Endothelial cell of umbilical vein (primary cell): ENCODE measurements around the gene SIPA1L3. TPM values are rescaled to one million over a fixed set of nuclear protein-coding genes. Genes with fewer than 3 reads are reported as not detected.

Experiments used
- BruUV-seq: library from RNA; stranded (reverse); fragments of 400-500 nt; replicated peaks from 2 replicates; lab custom pipeline; 2021; lab: Mats Ljungman, UMichigan
- CTCF ChIA-PET: fragments of 300-600, 350-600 bp; sonication (Branson Sonifier 250); formaldehyde crosslinking; loops from one replicate; lab custom pipeline; 2021; ENCODE audit warnings: antibody characterized with exemption, inconsistent platforms; lab: Charles Lee
- POLR2A ChIA-PET: fragments of 300-600, 350-600 bp; sonication (Branson Sonifier 250); formaldehyde crosslinking; loops from one replicate; lab custom pipeline; 2021; ENCODE audit warnings: antibody characterized with exemption, inconsistent platforms; lab: Charles Lee
- DNase-seq: peaks from one replicate; pipeline ENCODE4 v3.0.0-alpha.2; 2011; ENCODE audit warnings: low read depth, low spot score
- FAIRE-seq: peaks from 2 replicates; lab custom pipeline; 2011; peaks lifted over from hg19 to GRCh38; lab: Jason Lieb, UNC
- H2AFZ ChIP-seq: 2 replicates; pipeline ENCODE4 v1.6.0; 2012; ENCODE audit warnings: low read depth, low read length, control low read depth, inconsistent platforms
- H3K27ac ChIP-seq: 2 replicates; pipeline ENCODE4 v1.5.1; 2011; ENCODE audit warnings: low read depth, mild to moderate bottlenecking, control low read depth, low read length, moderate library complexity; ENCODE audit not compliant: insufficient read depth
- H3K27me3 ChIP-seq, 2 experiments: 2 replicates each; pipeline versions ENCODE4 v1.6.0 to v1.6.1; 2011; ENCODE audit warnings: low read length in 2 of 2, mixed read lengths in 1 of 2; ENCODE audit not compliant: control insufficient read depth in 2 of 2, insufficient read depth in 2 of 2
- H3K36me3 ChIP-seq, 2 experiments: 2 replicates in 1 of 2; 3 replicates in 1 of 2; pipeline ENCODE4 v1.5.1; 2011; ENCODE audit warnings: low read length in 2 of 2, mild to moderate bottlenecking in 1 of 2, moderate library complexity in 1 of 2; ENCODE audit not compliant: control insufficient read depth in 2 of 2, insufficient read depth in 2 of 2; ENCODE audit errors: extremely low read depth in 1 of 2
- H3K4me1 ChIP-seq: 3 replicates; pipeline ENCODE4 v1.5.1; 2011; ENCODE audit warnings: mild to moderate bottlenecking, low read length; ENCODE audit not compliant: control insufficient read depth, insufficient read depth; ENCODE audit errors: extremely low read depth
- H3K4me2 ChIP-seq: 2 replicates; pipeline ENCODE4 v1.6.1; 2011; ENCODE audit warnings: low read length, control low read depth, mixed read lengths; ENCODE audit not compliant: insufficient read depth
- H3K4me3 ChIP-seq, 3 experiments: fragments of 200-600 bp in 1 of 3; sonication (generic), shearing (Covaris generic) in 1 of 3; replicated peaks in 1 of 3; 2 replicates each; pipeline ENCODE4 v1.5.1; 2011 to 2016; ENCODE audit warnings: control low read depth in 3 of 3, low read length in 3 of 3, mild to moderate bottlenecking in 2 of 3, inconsistent platforms in 1 of 3, low read depth in 1 of 3, moderate library complexity in 1 of 3; ENCODE audit not compliant: insufficient read depth in 1 of 3
- H3K79me2 ChIP-seq: 2 replicates; pipeline ENCODE4 v1.6.0; 2012; ENCODE audit warnings: low read length, inconsistent platforms; ENCODE audit not compliant: control insufficient read depth, insufficient read depth
- H3K9ac ChIP-seq: replicated peaks from 2 replicates; pipeline ENCODE3; 2011; ENCODE audit warnings: low read length, control low read depth; ENCODE audit not compliant: insufficient read depth; ENCODE audit errors: extremely low read depth
- H3K9me1 ChIP-seq: replicated peaks from 3 replicates; pipeline ENCODE4 v1.6.0; 2011; ENCODE audit warnings: mild to moderate bottlenecking, low read length; ENCODE audit not compliant: control insufficient read depth, insufficient read depth; ENCODE audit errors: extremely low read depth
- H3K9me3 ChIP-seq: replicated peaks from 2 replicates; pipeline ENCODE4 v1.5.1; 2012; ENCODE audit warnings: low read length, inconsistent platforms; ENCODE audit not compliant: control insufficient read depth, insufficient read depth
- H4K20me1 ChIP-seq: replicated peaks from 2 replicates; pipeline ENCODE3; 2011; ENCODE audit warnings: mild to moderate bottlenecking, low read length; ENCODE audit not compliant: control insufficient read depth, insufficient read depth; ENCODE audit errors: extremely low read depth
- EZH2 ChIP-seq: IDR thresholded peaks from 2 replicates; pipeline ENCODE4 v1.6.1; 2012; ENCODE audit warnings: borderline replicate concordance, low read depth, mild to moderate bottlenecking, moderate library complexity, low read length, inconsistent platforms; ENCODE audit not compliant: severe bottlenecking
- FOS ChIP-seq: IDR thresholded peaks from 2 replicates; pipeline ENCODE4 v1.6.1; 2011; ENCODE audit warnings: mild to moderate bottlenecking, low read length, moderate library complexity, borderline replicate concordance; ENCODE audit not compliant: insufficient read depth
- GATA2 ChIP-seq: IDR thresholded peaks from 2 replicates; pipeline ENCODE4 v1.7.0; 2011; ENCODE audit warnings: low read depth, mild to moderate bottlenecking, moderate library complexity, mixed read lengths, low read length; ENCODE audit not compliant: insufficient read length, insufficient read depth
- JUN ChIP-seq: IDR thresholded peaks from 2 replicates; pipeline ENCODE4 v1.6.1; 2011; ENCODE audit warnings: borderline replicate concordance, low read depth; ENCODE audit not compliant: insufficient read length, insufficient read depth
- MYC ChIP-seq: IDR thresholded peaks from one replicate; pipeline ENCODE4 v1.6.1; 2011; ENCODE audit warnings: mild to moderate bottlenecking, low read depth, low read length
- POLR2A ChIP-seq: IDR thresholded peaks from 2 replicates; pipeline ENCODE4 v1.6.1; 2012; ENCODE audit warnings: low read depth, mild to moderate bottlenecking, control low read depth, low read length
- POLR2AphosphoS5 ChIP-seq: IDR thresholded peaks from 2 replicates; pipeline ENCODE4 v1.6.1; 2012; ENCODE audit warnings: low read depth, mild to moderate bottlenecking, control low read depth, low read length, moderate library complexity; ENCODE audit not compliant: insufficient read depth
- dilution Hi-C: fragments of 300-500 bp; cut with MboI; formaldehyde crosslinking; loops from one replicate; pipeline ENCODE4 v1.15.0; 2019; ENCODE audit warnings: low sequenced_read_pairs; ENCODE audit not compliant: extremely low pct_ligation_motif_present
- intact Hi-C: fragments of 100-400 bp; cut with micrococcal nuclease; formaldehyde crosslinking; loops from one replicate; pipeline ENCODE4 v1.10.0; 2022
- polyA plus RNA-seq, 4 experiments: library from polyadenylated mRNA; depleted of rRNA in 3 of 4; stranded (reverse) in 3 of 4; unstranded in 1 of 4; fragments of >200 nt; gene quantifications; 2 replicates each; pipeline versions ENCODE4 v1.2.1 to v1.2.3, GENCODE V29; 2011 to 2012; ENCODE audit warnings: missing spikeins in 1 of 4
- total RNA-seq: library from RNA; stranded (reverse); gene quantifications from 2 replicates; pipeline ENCODE4 v1.2.3, GENCODE V29; 2021
- TF ChIP-seq, protein P1 (sequence below): IDR thresholded peaks from 2 replicates; pipeline ENCODE4 v1.6.1; 2011; ENCODE audit not compliant: insufficient read depth, insufficient read length
- TF ChIP-seq, protein P2 (sequence below), 2 donors: IDR thresholded peaks; 1 replicate in 1 of 2; 2 replicates in 1 of 2; pipeline ENCODE4 v1.5.1; 2011; ENCODE audit warnings: low read length in 2 of 2, mild to moderate bottlenecking in 2 of 2, moderate library complexity in 2 of 2, control low read depth in 1 of 2, inconsistent platforms in 1 of 2, low read depth in 1 of 2; ENCODE audit not compliant: insufficient read depth in 1 of 2; ENCODE audit errors: extremely low read depth in 1 of 2

SIPA1L3 gene
- total and polyA plus RNA-seq, 2 donors (not counting 3 experiments of a cell fraction or from before 2014, with no cell fraction given): 14.2 to 47.2 TPM

DNA sequence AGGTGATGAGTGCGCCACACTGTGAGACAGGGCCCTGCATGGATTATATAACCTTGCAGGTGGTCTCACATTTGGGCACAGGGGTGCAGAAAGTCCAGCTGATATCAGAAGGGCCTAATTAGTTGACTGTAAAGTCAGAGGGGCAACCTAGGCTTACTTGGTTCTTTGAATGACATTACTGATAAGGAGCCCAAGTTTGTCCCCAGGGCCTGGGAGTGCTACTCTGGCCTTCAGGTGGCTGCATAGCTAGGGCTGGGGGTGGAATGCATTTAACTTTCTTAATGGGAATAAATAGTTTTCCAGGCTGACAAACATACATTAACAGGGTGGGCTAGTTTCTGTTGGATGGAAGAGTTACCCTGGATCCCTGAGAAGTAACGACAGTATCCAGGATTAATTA is 3.9 kb upstream of the SIPA1L3 start:
- POLR2A ChIA-PET: no interaction called here
- Histone ChIP-seq H3K79me2 (peaks cover 9% of the 10 kb centered on the region), H3K27me3 (no peaks in the 10 kb centered on the region), H3K36me3 (no peaks in the 10 kb centered on the region), H2AFZ (no peak overlapping the region), H3K4me3 (no peak overlapping the region), H4K20me1 (no peaks in the 10 kb centered on the region), H3K9me3 (no peaks in the 10 kb centered on the region), H3K4me2 (no peak overlapping the region), H3K4me1 (peaks cover 8% of the 10 kb centered on the region), H3K27ac (no peak overlapping the region), H3K9me1 (no peaks in the 10 kb centered on the region), H3K9ac (no peak overlapping the region)
- DNase-seq: no peak
- no TSS peak for BruUV-seq
- dilution Hi-C loops: no loop called here
- intact Hi-C loops: no loop called here
- FAIRE-seq: no peak
- CTCF ChIA-PET: interaction anchor here (0.5 to 8.4 kb wide), 50 partner anchors 9 to 500 kb away, joined by 3 to 145 read pairs (median 8); partner anchors contain the start of gene FAM98C
- TF ChIP-seq FOS (no peak), EZH2 (no peak), JUN (no peak), POLR2AphosphoS5 (no peak), GATA2 (no peak), MYC (no peak), POLR2A (no peak)
- TF ChIP-seq, protein P1, sequence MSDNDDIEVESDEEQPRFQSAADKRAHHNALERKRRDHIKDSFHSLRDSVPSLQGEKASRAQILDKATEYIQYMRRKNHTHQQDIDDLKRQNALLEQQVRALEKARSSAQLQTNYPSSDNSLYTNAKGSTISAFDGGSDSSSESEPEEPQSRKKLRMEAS: no peak
- TF ChIP-seq, protein P2, sequence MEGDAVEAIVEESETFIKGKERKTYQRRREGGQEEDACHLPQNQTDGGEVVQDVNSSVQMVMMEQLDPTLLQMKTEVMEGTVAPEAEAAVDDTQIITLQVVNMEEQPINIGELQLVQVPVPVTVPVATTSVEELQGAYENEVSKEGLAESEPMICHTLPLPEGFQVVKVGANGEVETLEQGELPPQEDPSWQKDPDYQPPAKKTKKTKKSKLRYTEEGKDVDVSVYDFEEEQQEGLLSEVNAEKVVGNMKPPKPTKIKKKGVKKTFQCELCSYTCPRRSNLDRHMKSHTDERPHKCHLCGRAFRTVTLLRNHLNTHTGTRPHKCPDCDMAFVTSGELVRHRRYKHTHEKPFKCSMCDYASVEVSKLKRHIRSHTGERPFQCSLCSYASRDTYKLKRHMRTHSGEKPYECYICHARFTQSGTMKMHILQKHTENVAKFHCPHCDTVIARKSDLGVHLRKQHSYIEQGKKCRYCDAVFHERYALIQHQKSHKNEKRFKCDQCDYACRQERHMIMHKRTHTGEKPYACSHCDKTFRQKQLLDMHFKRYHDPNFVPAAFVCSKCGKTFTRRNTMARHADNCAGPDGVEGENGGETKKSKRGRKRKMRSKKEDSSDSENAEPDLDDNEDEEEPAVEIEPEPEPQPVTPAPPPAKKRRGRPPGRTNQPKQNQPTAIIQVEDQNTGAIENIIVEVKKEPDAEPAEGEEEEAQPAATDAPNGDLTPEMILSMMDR (IDR thresholded peaks at IDR 0.05; ENCODE audit: extremely low read depth in 1 of 2, insufficient read depth in 1 of 2, low read depth in 1 of 2, low read length in 2 of 2): no peak
